Measurements from ENCODE around the gene SNRNP35.
"Not testable (repeated sequence)": the region's sequence is repeated elsewhere in the genome, so short reads cannot be mapped to it uniquely, and the experiment has no call there.

Gene SNRNP35

DNA sequence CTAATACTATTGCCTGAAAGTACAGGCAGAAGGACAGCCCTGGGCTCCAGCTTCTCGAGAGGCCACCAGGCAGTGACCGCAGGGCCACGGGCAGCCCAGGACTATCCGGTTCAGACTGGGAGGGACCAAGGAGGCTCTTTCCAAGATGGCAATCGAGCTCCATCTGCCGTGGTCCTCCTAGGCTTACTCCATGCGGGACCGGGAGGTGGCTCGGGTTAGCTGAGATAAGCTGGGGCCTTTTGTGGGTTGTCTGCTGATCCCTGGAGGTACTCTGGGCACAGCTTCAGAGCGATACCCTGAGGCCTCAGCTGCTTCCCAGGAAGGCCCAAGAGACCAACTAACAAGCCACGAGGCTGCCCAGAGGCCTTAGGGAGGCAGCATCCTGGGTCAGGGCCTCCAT lies 33.1 kb downstream of the SNRNP35 start:
- FAIRE-seq, result no peak

DNA sequence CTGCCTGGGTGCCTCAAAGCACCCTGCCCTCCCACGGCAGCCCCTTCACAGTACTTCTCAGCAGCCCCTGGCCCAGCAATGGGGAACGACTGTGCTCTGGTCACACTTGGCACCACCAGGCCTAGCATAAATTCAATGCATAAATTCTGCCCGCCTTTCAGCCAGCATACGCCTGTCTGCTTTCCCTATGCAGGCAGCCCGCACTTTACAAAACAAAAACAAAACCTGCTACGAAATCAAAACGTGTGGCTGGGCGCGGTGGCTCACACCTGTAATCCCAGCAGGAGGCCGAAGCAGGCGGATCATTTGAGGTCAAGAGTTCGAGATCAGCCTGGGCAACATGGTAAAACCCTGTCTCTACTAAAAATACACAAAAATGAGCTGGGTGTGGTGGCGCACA lies 33.5 kb downstream of the SNRNP35 start:
- no peak for FAIRE-seq

DNA sequence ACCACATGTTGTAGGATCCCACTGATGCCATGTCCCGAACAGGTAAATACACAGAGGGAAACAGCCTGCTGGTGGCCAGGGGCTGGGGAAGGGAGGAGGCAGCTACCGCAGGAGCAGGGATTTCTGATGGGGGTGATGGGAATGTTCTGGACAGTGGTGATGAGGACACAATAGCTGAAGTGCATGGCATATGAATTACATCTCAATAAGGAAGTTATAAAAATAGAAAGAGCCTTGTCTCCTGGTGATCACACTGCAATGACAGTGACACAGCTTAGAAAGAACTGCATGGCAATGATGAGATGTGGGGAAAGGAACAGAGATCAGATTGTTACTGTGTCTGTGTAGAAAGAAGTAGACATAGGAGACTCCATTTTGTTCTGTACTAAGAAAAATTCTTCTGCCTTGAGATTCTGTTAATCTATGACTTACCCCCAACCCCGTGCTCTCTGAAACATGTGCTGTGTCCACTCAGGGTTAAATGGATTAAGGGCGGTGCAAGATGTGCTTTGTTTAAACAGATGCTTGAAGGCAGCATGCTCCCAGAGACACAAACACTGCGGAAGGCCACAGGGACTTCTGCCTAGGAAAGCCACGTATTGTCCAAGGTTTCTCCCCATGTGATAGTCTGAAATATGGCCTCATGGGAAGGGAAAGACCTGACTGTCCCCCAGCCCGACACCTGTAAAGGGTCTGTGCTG lies 34.5 kb downstream of the SNRNP35 start:
- not testable (repeated sequence) for FAIRE-seq

DNA sequence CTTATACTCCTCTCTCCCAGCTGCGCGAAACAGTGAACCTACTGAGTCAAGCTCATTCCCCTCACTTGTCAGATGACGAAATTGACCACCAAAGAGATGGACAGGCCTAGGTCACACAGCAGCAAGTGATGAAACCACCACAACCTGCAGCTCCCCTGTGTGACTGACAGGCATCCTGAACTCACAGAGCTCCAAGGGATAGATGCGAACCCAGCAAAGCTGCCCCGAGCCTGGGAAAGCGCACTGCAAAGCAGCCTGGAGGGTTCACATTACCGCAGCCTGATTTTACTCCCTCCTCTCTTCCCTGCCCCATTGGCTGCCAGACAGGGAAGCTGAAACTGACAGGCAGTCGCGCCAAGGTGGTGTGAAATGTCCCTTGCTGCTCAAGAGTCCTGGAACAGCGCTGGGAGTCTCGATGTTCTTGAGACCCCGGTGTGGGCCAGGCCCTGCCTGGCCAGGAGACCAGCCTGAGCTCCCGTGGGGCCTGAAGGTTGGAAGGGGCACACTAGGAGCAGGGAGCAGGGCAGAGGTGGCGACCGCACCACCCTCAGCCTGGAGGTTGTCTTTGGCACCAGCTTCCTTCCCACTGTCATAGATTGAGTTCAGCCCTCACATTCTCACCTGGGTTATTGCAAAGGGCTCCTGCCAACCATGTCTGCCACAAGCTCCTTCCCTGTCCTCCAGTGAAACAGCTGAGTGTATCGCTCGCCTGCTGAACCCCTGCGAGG lies 36.3 kb downstream of the SNRNP35 start:
- no peak for FAIRE-seq

DNA sequence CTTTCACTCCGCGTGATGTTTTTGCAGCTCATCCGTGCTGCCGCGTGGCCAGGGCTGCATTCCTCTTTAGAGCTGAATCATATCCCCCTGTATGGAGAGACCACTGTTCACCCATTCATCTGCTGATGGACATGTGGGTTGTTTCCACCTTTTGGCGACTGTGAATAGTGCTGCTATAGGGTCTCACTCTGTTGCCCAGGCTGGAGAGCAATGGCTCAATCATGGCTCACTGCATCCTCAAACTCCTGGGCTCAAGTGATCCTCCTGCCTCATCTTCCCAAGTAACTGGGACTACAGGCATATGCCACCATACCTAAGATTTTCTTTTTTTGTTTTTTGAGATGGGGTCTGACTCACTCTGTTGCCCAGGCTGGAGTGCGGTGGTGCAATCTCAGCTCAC lies 39.1 kb downstream of the SNRNP35 start:
- no peak for FAIRE-seq

DNA sequence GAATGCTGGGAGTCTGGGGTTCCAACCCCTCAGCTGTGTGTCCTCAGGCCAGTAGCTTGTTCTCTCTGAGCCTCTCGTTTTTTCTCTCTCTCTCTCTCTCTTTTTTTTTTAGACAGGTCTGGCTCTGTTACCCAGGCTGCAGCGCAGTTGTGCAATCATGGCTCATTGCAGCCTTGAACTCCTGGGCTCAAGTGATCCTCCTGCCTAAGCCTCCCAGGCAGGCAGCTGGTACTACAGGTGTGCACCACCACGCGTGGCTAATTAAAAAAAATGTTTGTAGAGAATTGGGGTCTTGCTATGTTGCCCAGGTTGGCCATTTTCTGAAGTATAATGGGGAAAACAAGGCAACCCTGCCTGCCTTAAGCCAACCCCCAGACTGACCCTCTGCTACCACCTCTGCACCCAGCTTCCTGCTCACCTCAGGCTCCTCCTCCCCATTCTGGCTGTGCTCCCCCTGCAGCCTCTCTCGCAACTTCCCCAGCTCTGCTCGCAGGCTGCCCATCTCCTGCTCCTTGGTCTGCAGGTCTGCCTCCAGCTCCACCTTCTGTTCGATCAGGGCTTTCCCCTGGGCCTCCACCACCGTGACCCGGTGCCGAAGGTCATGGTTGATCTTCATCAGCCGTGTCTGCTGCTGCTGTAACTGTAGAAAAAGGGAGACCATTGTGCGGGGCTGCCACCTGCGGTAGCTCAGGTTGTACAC lies 40.3 kb downstream of the SNRNP35 start:
- FAIRE-seq, result no peak

DNA sequence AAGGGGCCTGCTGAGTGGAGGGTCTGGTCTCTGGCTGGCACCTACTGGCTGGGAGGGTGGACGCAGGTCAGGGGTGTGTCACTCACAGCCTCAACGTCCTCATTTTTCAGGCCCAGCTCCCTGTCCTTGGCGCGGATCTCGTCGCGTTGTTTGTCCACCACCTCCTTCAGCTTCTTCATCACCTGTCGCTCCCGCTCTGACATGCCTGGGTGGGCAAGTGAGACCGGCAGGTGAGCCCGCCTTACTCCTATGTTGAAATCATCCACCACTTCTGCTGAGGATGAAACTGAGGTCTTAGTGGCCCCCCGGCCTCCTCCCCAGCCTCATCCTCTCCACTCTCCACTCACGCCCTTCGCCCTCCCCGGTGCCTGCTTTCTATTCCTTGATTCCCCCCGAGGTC lies 41.4 kb downstream of the SNRNP35 start:
- FAIRE-seq, result no peak

DNA sequence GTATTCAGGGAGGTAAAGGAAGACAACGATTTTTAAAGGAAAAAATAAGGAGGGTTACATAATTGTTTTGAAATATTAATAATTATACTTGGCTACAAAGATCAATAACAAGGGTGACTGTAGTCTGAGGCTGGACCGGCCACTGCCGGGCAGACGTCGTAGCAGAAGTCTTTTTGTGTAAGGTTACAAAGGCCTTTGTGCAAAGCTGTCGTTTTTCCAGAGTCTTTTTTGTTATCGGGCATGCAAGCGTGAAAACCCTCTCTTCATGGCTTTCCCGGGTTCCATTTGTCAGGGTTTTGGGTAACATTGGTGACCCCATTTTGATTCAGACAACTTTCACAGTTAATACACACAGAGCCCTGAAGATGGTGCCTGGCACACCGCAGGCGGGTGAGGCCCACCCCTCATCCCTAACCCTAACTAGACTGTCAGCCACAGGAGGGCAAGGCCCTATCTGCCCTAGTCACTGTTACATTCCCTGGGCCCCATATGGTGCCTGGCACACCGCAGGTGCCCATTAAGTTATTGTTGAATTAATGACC lies 44.3 kb downstream of the SNRNP35 start:
- no peak for FAIRE-seq

DNA sequence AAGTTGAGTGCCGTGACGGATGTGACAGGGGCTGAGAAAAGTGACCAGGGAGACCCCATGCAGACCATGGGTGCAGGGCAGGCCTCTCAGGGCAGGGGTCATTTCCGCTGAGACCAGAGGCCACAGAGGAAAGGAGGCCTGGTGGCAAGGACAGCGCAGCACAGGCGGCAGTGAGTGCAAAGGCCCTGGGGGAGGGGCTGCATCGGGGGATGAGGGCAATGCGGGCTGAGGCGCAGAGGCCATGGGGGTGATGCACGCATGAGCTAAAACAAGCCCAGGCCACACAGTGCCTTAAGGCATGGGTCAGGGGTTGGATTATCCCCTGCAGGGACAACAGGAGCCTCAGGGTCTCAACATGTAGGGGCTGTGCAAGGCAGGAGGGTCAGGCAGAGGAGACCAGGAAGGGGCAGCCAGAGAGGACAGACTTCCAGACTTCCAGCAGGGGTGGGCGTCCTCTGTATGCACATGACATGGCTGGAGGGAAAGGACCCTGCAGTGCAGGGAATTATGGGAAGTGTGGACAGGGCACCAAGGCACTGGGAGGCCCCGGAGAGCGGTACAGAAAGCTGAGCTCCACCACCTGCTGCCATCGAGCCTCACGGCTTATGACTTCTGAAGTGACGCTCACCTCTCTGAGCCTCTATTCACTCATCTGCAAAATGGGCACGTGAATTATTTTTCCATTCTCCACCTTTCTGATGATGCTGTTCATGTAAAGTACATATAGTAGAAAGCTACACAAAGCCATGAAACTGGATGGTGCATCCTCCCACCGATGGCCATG lies 48.3 kb downstream of the SNRNP35 start:
- no peak for FAIRE-seq

DNA sequence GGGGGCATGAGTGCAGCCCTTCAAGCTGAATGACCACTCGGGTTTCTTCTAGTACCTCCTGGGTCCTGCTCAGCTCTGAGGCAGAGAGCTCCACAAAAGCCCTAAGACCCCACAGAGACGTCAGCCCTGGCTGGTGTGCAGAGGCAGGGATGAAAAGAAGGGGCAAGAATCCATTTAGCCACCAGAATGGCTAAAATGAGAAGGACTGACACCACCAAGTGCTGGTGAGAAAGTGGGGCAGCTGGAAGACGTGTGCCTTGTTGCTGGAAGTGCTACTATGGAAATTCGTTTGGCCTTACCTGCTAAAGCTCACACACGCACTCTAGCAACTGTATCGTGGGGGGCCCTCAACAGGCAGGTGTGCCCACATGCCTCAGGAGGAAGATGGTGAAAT lies 48.9 kb downstream of the SNRNP35 start:
- FAIRE-seq, result no peak

DNA sequence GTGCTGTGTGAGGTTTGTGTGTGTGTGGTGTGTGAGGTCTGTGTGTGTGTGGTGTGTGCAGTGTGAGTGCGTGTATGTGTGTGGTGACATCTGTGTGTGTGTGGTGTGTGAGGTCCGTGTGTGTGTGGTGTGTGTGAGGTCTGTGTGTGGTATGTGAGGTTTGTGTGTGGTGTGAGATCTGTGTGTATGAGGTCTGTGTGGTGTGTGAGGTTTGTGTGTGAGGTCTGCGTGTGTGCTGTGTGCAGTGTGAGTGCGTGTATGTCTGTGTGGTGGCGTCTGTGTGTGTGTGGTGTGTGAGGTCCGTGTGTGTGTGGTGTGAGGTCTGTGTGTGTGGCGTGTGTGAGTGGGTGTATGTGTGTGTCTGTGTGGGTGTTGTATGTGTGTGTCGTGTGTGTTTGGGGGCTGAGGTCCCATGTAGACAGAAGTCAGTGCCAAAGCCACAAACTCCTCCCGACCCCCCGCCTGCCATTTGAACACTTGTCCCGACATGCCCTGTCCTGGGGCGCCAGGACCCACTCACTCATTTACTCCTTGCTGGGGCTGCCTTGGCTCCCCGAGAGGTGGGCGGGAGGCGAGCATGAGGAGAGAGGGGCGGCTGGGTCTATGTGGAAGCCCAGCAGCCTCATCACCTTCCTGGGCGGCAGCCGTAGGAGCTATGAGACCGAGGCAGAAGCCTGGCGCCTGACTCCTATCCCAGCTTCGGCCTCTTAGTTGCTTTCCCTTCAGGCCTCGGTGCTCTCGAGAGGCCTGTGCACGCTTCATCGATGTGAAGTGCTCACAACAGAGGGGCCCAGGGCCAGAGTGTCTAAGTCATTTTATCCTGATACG lies 55.1 kb downstream of the SNRNP35 start:
- FAIRE-seq, result no peak

DNA sequence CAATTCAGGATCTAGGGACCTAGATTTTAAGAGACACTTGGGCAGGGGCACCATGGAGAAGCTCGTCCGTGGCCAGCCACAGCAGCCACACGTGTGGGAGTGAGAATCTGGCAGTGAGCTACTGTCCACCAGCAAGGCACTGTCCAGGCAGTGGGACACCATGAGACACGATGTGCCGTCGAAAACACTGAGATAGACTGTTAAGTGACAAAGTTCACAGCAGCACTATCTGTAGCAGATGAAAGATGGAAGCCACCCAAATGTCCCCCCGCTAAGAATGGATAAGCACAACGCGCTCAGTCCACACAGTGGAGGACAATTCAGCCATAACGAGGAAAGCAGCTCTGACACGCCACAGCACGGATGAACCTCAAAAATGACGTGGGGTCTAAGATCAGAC lies 55.9 kb downstream of the SNRNP35 start:
- FAIRE-seq, result no peak

DNA sequence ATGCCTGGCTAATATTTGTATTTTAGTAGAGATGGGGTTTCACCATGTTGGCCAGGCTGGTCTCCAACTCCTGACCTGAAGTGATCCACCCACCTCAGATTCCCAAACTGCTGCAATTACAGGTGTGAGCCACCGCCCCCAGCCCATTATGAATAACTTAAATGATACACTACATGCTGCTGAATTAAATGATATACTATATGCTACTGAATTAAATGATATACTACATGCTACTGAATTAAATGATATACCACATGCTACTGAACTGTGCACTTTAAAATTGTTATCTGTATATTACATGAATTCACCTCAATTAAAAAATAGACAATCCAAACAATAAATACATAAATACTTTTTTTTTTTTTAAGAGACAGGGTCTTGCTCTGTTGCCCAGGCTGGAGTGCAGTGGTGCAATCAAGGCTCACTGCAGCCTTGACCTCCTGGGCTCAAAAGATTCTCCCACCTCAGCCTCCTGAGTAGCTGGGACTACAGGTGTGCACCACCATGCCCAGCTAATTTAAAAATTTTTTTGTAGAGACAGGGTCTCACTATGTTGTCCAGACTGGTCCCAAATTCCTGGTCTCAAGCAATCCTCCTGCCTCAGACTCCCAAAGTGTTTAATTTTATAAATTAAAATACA lies 56.8 kb downstream of the SNRNP35 start:
- FAIRE-seq, result not testable (repeated sequence)

DNA sequence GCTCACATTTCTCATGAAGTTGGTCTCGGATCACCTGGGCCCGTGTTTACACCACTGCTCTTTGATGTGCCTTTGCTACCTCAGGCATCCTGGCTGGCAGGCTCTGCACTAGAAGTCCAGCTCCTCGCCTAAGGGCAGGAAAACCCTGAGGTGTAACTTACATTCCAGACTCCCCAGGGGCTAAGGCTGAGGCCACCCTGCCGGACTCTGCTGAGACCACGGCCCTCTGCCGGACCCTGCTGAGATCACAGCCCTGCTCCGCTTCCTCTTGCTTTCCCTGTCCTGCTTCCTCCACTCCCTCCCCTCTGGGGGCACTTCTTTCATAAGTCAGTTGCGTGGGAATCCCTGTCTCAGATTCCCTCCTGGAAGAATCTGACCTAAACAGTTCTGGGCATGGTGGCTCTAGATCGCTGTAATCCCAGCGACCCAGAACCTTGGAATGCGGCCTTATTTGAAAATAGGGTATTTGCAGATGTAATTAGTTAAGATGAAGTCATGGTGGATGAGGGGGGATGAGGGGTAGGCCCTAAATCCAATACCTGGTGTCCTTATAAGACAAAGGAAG lies 58.4 kb downstream of the SNRNP35 start:
- FAIRE-seq, result no peak

Measured in islet of Langerhans (tissue), 1 donor.